Trophoblast cell (in vitro differentiated cells and primary cell): ENCODE results near the gene NLGN2.

Experiments
- DNase-seq, 2 donors: peaks; one replicate each; pipeline ENCODE4 v3.0.0-alpha.2; 2016
- H2AFZ ChIP-seq: 2 replicates; pipeline ENCODE4 v1.6.1; 2013; ENCODE audit warnings: low read length, moderate library complexity, mild to moderate bottlenecking; ENCODE audit not compliant: insufficient read depth, poor library complexity
- H2AK5ac ChIP-seq: 2 replicates; pipeline ENCODE4 v1.6.1; 2013; ENCODE audit warnings: mild to moderate bottlenecking, low read length
- H2BK120ac ChIP-seq: 2 replicates; pipeline ENCODE4 v1.6.1; 2013; ENCODE audit warnings: low read length, mild to moderate bottlenecking, moderate library complexity; ENCODE audit not compliant: insufficient read depth, poor library complexity
- H2BK12ac ChIP-seq: 2 replicates; pipeline ENCODE4 v1.6.1; 2013; ENCODE audit warnings: mild to moderate bottlenecking, low read length, moderate library complexity
- H2BK5ac ChIP-seq: 2 replicates; pipeline ENCODE4 v1.6.1; 2013; ENCODE audit warnings: low read length, low read depth, moderate library complexity, mild to moderate bottlenecking; ENCODE audit not compliant: poor library complexity
- H3K14ac ChIP-seq: 2 replicates; pipeline ENCODE4 v1.6.1; 2013; ENCODE audit warnings: mild to moderate bottlenecking, low read length
- H3K18ac ChIP-seq: 2 replicates; pipeline ENCODE4 v1.6.1; 2013; ENCODE audit warnings: mild to moderate bottlenecking, low read length
- H3K23ac ChIP-seq: 2 replicates; pipeline ENCODE4 v1.6.1; 2013; ENCODE audit warnings: low read length
- H3K27ac ChIP-seq: 2 replicates; pipeline ENCODE4 v1.5.1; 2013; ENCODE audit warnings: low read depth, mild to moderate bottlenecking, inconsistent platforms, low read length, moderate library complexity
- H3K27me3 ChIP-seq: 2 replicates; pipeline ENCODE4 v1.6.1; 2013; ENCODE audit warnings: inconsistent platforms, mild to moderate bottlenecking, low read length, moderate library complexity; ENCODE audit not compliant: insufficient read depth
- H3K36me3 ChIP-seq, 2 experiments: 1 replicate in 1 of 2; 2 replicates in 1 of 2; pipeline ENCODE4 v1.6.1; 2013; ENCODE audit warnings: low read length in 2 of 2, mild to moderate bottlenecking in 2 of 2, moderate library complexity in 1 of 2; ENCODE audit not compliant: insufficient read depth in 2 of 2, control insufficient read depth in 1 of 2
- H3K4ac ChIP-seq: 2 replicates; pipeline ENCODE4 v1.6.1; 2013; ENCODE audit warnings: low read depth, mild to moderate bottlenecking, low read length, moderate library complexity
- H3K4me1 ChIP-seq, 2 experiments: 1 replicate in 1 of 2; 2 replicates in 1 of 2; pipeline ENCODE4 v1.6.1; 2013; ENCODE audit warnings: low read length in 2 of 2, mild to moderate bottlenecking in 2 of 2, moderate library complexity in 1 of 2; ENCODE audit not compliant: insufficient read depth in 2 of 2, control insufficient read depth in 1 of 2
- H3K4me2 ChIP-seq: 2 replicates; pipeline ENCODE4 v1.6.1; 2013; ENCODE audit warnings: inconsistent platforms, mild to moderate bottlenecking, low read length, moderate library complexity
- H3K4me3 ChIP-seq: 2 replicates; pipeline ENCODE4 v1.5.1; 2013; ENCODE audit warnings: mild to moderate bottlenecking, low read depth, low read length, inconsistent platforms
- H3K79me1 ChIP-seq: one replicate; pipeline ENCODE4 v1.6.1; 2013; ENCODE audit warnings: low read length
- H3K79me2 ChIP-seq: 2 replicates; pipeline ENCODE4 v1.6.1; 2013; ENCODE audit warnings: low read length, mild to moderate bottlenecking; ENCODE audit not compliant: control insufficient read depth, insufficient read depth, poor library complexity
- H3K9ac ChIP-seq: 2 replicates; pipeline ENCODE4 v1.6.1; 2013; ENCODE audit warnings: mild to moderate bottlenecking, low read length
- H3K9me3 ChIP-seq: 2 replicates; pipeline ENCODE4 v1.6.1; 2013; ENCODE audit warnings: low read depth, mild to moderate bottlenecking, control low read depth, inconsistent platforms, low read length; ENCODE audit not compliant: insufficient read depth
- H4K12ac ChIP-seq: 2 replicates; pipeline ENCODE4 v1.6.1; 2013; ENCODE audit warnings: low read depth, mild to moderate bottlenecking, low read length, moderate library complexity
- H4K8ac ChIP-seq: 2 replicates; pipeline ENCODE4 v1.6.1; 2013; ENCODE audit warnings: low read depth, mild to moderate bottlenecking, low read length, moderate library complexity
- H4K91ac ChIP-seq: one replicate; pipeline ENCODE4 v1.6.1; 2013; ENCODE audit warnings: low read depth, mild to moderate bottlenecking, low read length, moderate library complexity
- WGBS: extraction: QIAGEN DNeasy Blood & Tissue Kit; methylation state at CpG from one replicate; pipeline ENCODE4 v1.1.7; 2013; ENCODE audit warnings: missing lambda C conversion rate; ENCODE audit not compliant: insufficient read length, insufficient coverage; ENCODE audit errors: extremely low coverage; 5-methylcytosine and 5-hydroxymethylcytosine counted together

Gene NLGN2

GRCh38 chr17:7444682-7445618, 37.3 kb downstream of the NLGN2 start, which contains the start of gene CHRNB1:
CHRNB1 (plus strand) TSS chr17:7445061; CDS start chr17:7445128, 67 bp downstream.
- peak within 1 kb of the TSS; percentile 60 for H3K4me3 ChIP-seq
- no peak within 1 kb of the TSS for H3K23ac ChIP-seq
- no peak within 1 kb of the TSS for H3K4ac ChIP-seq
- peak within 1 kb of the TSS; percentile 16 for H3K14ac ChIP-seq
- H4K12ac ChIP-seq = peak within 1 kb of the TSS; percentile 23
- peaks cover 2% of the 10 kb centered on the region for H3K9me3 ChIP-seq
- H3K79me1 ChIP-seq = peaks cover 9% of the 10 kb centered on the region
- peak within 1 kb of the TSS; percentile 63 for H3K4me2 ChIP-seq
- WGBS = no CpG with 5 or more reads among the region's 51 CpGs
- peaks cover 2% of the 10 kb centered on the region for H3K79me2 ChIP-seq
- peak within 1 kb of the TSS; percentile 57 for H2AFZ ChIP-seq
- DNase-seq = peak; percentile 85
- H2BK120ac ChIP-seq = peak within 1 kb of the TSS; percentile 40
- no peak within 1 kb of the TSS for H2BK5ac ChIP-seq
- no peaks in the 10 kb centered on the region for H3K36me3 ChIP-seq
- no peak within 1 kb of the TSS for H2AK5ac ChIP-seq
- H2BK12ac ChIP-seq = no peak within 1 kb of the TSS
- peak within 1 kb of the TSS; percentile 62 for H3K27ac ChIP-seq
- H3K4me1 ChIP-seq = peaks cover 8 to 15% of the 10 kb centered on the region in 2 experiments
- H4K8ac ChIP-seq = peak within 1 kb of the TSS; percentile 67
- H4K91ac ChIP-seq = peak within 1 kb of the TSS; percentile 52
- no peak within 1 kb of the TSS for H3K9ac ChIP-seq
- H3K18ac ChIP-seq = no peak within 1 kb of the TSS
- H3K27me3 ChIP-seq = peaks cover under 1% of the 10 kb centered on the region

GRCh38 chr17:7445619-7445968, 37.9 kb downstream of the NLGN2 start:
- no peak overlapping the region for H3K27ac ChIP-seq

DNA sequence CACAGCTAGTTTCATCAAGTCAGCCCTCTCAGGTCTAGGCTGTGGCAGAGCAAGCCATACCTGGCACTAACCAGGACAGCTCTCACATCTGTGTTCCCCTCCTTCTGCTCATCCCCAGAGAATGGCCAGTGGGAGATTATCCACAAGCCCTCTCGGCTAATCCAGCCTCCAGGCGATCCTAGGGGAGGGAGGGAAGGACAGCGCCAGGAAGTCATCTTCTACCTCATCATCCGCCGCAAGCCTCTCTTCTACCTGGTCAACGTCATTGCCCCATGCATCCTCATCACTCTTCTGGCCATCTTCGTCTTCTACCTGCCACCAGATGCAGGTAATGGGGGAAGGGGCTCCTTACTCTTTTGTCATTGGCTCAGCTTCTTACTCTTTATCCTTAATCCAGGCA, 40.8 kb downstream of the NLGN2 start:
- Histone ChIP-seq H2BK12ac (no peak overlapping the region), H3K4me2 (no peak overlapping the region), H3K9ac (no peak overlapping the region), H3K18ac (no peak overlapping the region), H4K12ac (no peak overlapping the region), H3K79me2 (no peaks in the 10 kb centered on the region), H3K14ac (no peak overlapping the region), H2AFZ (no peak overlapping the region), H3K4me3 (no peak overlapping the region), H3K4ac (no peak overlapping the region), H3K36me3 (no peaks in the 10 kb centered on the region), H2BK5ac (no peak overlapping the region), H4K8ac (no peak overlapping the region), H3K27me3 (no peaks in the 10 kb centered on the region), H4K91ac (no peak overlapping the region), H3K4me1 (peaks cover 0 to 10% of the 10 kb centered on the region in 2 experiments), H3K27ac (no peak overlapping the region), H2AK5ac (no peak overlapping the region), H3K23ac (no peak overlapping the region), H3K9me3 (peaks cover 2% of the 10 kb centered on the region), H2BK120ac (no peak overlapping the region), H3K79me1 (peaks cover 3% of the 10 kb centered on the region)
- WGBS = no CpG with 5 or more reads among the region's 7 CpGs
- no peak for DNase-seq

More at GRCh38 chr17:7445619-7445968, 37.9 kb downstream of the NLGN2 start:
- peak overlapping the region; percentile 54 for H3K4me3 ChIP-seq
- no peaks in the 10 kb centered on the region for H3K36me3 ChIP-seq
- H3K4me2 ChIP-seq = peak overlapping the region; percentile 63
- no peak overlapping the region for H3K18ac ChIP-seq
- H4K12ac ChIP-seq = peak overlapping the region; percentile 23
- peaks cover 2% of the 10 kb centered on the region for H3K9me3 ChIP-seq
- no peak overlapping the region for H2BK5ac ChIP-seq
- no peak for DNase-seq
- peaks cover 4% of the 10 kb centered on the region for H3K79me1 ChIP-seq
- no peak overlapping the region for H2AK5ac ChIP-seq
- H3K23ac ChIP-seq = no peak overlapping the region
- no peak overlapping the region for H3K4ac ChIP-seq
- no CpG with 5 or more reads among the region's 16 CpGs for WGBS
- peak overlapping the region; percentile 16 for H3K14ac ChIP-seq
- H4K91ac ChIP-seq = peak overlapping the region; percentile 25
- H2AFZ ChIP-seq = peak overlapping the region; percentile 57
- no peaks in the 10 kb centered on the region for H3K27me3 ChIP-seq
- peak overlapping the region; percentile 40 for H2BK120ac ChIP-seq
- H3K9ac ChIP-seq = no peak overlapping the region
- no peaks in the 10 kb centered on the region for H3K79me2 ChIP-seq
- no peak overlapping the region for H2BK12ac ChIP-seq
- H4K8ac ChIP-seq = peak overlapping the region; percentile 67
- peaks cover 3 to 9% of the 10 kb centered on the region in 2 experiments for H3K4me1 ChIP-seq

DNA sequence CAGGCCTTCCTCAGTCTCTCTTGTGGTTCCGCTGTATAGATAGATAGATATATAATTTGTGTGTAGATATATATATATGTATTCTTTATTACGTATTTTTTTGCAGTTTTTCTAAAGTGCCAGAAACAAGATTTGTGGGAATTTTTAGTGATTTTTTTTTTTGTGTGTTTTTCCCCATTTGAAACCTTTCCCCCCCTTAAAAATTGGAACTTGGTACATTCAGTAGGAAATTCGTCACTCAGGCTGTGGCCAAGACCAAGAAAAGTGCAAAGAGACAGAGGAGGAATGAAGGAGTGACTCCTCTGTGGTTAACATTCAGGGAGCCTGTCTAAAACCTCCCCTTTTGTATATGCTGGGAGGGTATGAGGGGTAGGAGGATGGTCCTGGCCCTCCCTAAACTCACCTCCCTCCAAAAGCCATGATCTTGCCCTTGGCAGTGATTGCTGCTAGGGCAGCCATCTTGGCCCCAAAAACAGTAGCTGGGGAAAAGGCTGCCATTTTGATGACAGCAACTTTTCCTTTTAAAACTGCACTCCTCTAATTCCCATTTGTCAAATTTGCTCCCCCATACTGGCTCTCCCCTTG, 52.4 kb downstream of the NLGN2 start:
- Histone ChIP-seq H3K4me2 (no peak overlapping the region), H4K91ac (no peak overlapping the region), H3K23ac (no peak overlapping the region), H2BK5ac (no peak overlapping the region), H2BK120ac (no peak overlapping the region), H3K4ac (no peak overlapping the region), H2AFZ (no peak overlapping the region), H3K36me3 (peaks cover 21 to 22% of the 10 kb centered on the region in 2 experiments), H3K4me3 (no peak overlapping the region), H3K79me2 (peaks cover 3% of the 10 kb centered on the region), H3K18ac (no peak overlapping the region), H2BK12ac (no peak overlapping the region), H3K14ac (no peak overlapping the region), H4K8ac (no peak overlapping the region), H3K9me3 (no peaks in the 10 kb centered on the region), H3K27me3 (no peaks in the 10 kb centered on the region), H4K12ac (no peak overlapping the region), H3K27ac (no peak overlapping the region), H2AK5ac (no peak overlapping the region), H3K9ac (no peak overlapping the region), H3K4me1 (peaks cover 4 to 5% of the 10 kb centered on the region in 2 experiments), H3K79me1 (peaks cover 3% of the 10 kb centered on the region)
- no peak for DNase-seq
- WGBS = no CpG with 5 or more reads among the region's 3 CpGs
